ENCODE measurements around the gene B4GAT1. TPM values are rescaled to one million over a fixed set of nuclear protein-coding genes. Genes with fewer than 3 reads are reported as not detected.

Gene B4GAT1
- total RNA-seq, 1 donor from 2014 or later, result 31.9 TPM

GRCh38 chr11:66317322-66317722 is 30.1 kb downstream of the B4GAT1 start:
- Mint-ChIP-seq H3K36me3 (no peaks in the 10 kb centered on the region), H3K4me3 (peak overlapping the region; percentile 78), H3K9me3 (peaks cover 6% of the 10 kb centered on the region), H3K4me1 (ENCODE audit: unreplicated experiment) (peaks cover 29% of the 10 kb centered on the region), H3K27ac (peak overlapping the region; percentile 62), H3K27me3 (peaks cover 3% of the 10 kb centered on the region)
- no peak for DNase-seq (ENCODE audit: extremely low spot score, unreplicated experiment)
- TF ChIP-seq CTCF (conservative IDR thresholded peaks at IDR 0.05), result no peak

- H3K27ac Mint-ChIP-seq, result peak within 1 kb of the TSS; percentile 62
- no peak for DNase-seq (ENCODE audit: extremely low spot score, unreplicated experiment)
- H3K4me3 Mint-ChIP-seq, result peak within 1 kb of the TSS; percentile 78
Observed at GRCh38 chr11:66316849-66317251, 30.6 kb downstream of the B4GAT1 start, which contains the start of gene CD248. Gene CD248, minus strand, starts transcription at chr11:66317044. Its CDS starts 17 bp downstream, at chr11:66317027.

GRCh38 chr11:66315921-66316811 is 31.3 kb downstream of the B4GAT1 start:
- H3K27me3 Mint-ChIP-seq, result peaks cover 3% of the 10 kb centered on the region
- H3K9me3 Mint-ChIP-seq, result peaks cover 6% of the 10 kb centered on the region
- DNase-seq (ENCODE audit: extremely low spot score, unreplicated experiment), result no peak
- TF ChIP-seq CTCF (conservative IDR thresholded peaks at IDR 0.05), result no peak
- H3K36me3 Mint-ChIP-seq, result no peaks in the 10 kb centered on the region
- peaks cover 29% of the 10 kb centered on the region for H3K4me1 Mint-ChIP-seq (ENCODE audit: unreplicated experiment)
- peak overlapping the region; percentile 46 for H3K4me3 Mint-ChIP-seq
- H3K27ac Mint-ChIP-seq, result peak overlapping the region; percentile 40

More at GRCh38 chr11:66316849-66317251, 30.6 kb downstream of the B4GAT1 start, which contains the start of gene CD248:
- no peak for TF ChIP-seq CTCF (conservative IDR thresholded peaks at IDR 0.05)
- Mint-ChIP-seq H3K9me3 (peaks cover 6% of the 10 kb centered on the region), H3K36me3 (no peaks in the 10 kb centered on the region), H3K4me1 (ENCODE audit: unreplicated experiment) (peaks cover 29% of the 10 kb centered on the region), H3K27me3 (peaks cover 3% of the 10 kb centered on the region)

- peak overlapping the region; percentile 40 for H3K27ac Mint-ChIP-seq
- peaks cover 6% of the 10 kb centered on the region for H3K9me3 Mint-ChIP-seq
- no peaks in the 10 kb centered on the region for H3K36me3 Mint-ChIP-seq
- peaks cover 29% of the 10 kb centered on the region for H3K4me1 Mint-ChIP-seq (ENCODE audit: unreplicated experiment)
- no peak for DNase-seq (ENCODE audit: extremely low spot score, unreplicated experiment)
- peaks cover 3% of the 10 kb centered on the region for H3K27me3 Mint-ChIP-seq
- TF ChIP-seq CTCF (conservative IDR thresholded peaks at IDR 0.05), result no peak
- peak overlapping the region; percentile 74 for H3K4me3 Mint-ChIP-seq
Observed at GRCh38 chr11:66315498-66315885, 31.9 kb downstream of the B4GAT1 start.

GRCh38 chr11:66314561-66315497 is 32.6 kb downstream of the B4GAT1 start:
- H3K27me3 Mint-ChIP-seq, result peaks cover 3% of the 10 kb centered on the region
- H3K27ac Mint-ChIP-seq, result peak overlapping the region; percentile 40
- H3K4me3 Mint-ChIP-seq, result peak overlapping the region; percentile 93
- peaks cover under 1% of the 10 kb centered on the region for H3K9me3 Mint-ChIP-seq
- peaks cover 29% of the 10 kb centered on the region for H3K4me1 Mint-ChIP-seq (ENCODE audit: unreplicated experiment)
- H3K36me3 Mint-ChIP-seq, result no peaks in the 10 kb centered on the region
- no peak for TF ChIP-seq CTCF (conservative IDR thresholded peaks at IDR 0.05)
- DNase-seq (ENCODE audit: extremely low spot score, unreplicated experiment), result no peak

Measured in type B pancreatic cell (in vitro differentiated cells).